ENCODE data around the gene SLC25A6. TPM values are rescaled to one million over a fixed set of nuclear protein-coding genes. Genes with fewer than 3 reads are reported as not detected.
"Not testable (repeated sequence)": the region's sequence is repeated elsewhere in the genome, so short reads cannot be mapped to it uniquely, and the experiment has no call there.

The SLC25A6 gene
- 294 TPM for total RNA-seq

DNA sequence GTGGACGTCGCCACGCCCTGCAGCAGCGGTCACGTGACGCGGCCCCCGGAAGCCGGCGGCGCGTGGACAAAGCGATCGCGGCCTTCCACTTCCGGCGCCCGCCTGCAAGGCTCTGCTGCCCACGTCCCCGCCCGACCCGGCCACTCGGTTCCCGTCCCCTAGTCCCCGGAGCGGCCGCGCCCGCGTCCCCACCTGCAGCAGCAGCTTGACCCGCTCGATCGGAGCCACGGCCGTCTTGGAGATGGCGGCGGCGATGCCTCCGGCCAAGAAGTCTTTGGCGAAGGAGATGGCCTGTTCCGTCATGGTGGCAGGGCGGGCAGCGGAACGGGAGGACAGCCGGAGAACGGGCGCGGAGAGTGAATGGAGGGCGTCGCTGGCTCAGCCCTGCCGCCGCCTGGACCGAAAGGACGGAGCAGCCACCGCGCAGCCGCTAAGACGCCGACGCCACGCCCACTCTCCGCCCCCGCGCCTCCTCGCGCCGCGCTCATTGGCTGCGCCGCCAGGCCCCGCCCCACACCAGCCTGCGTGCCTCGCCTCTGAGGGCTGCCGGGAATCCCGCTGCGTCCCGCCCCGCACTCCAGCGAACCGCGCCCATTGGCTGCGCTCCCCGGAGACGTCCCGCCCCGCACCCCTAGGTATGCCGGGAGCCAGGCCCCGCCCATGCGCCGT, at the start of gene SLC25A6:
Gene SLC25A6, minus strand, starts transcription at position 407 of the 669 bp plus-strand sequence. Its CDS starts 104 bp downstream, at position 303.
- peak; percentile 97 for ATAC-seq

DNA sequence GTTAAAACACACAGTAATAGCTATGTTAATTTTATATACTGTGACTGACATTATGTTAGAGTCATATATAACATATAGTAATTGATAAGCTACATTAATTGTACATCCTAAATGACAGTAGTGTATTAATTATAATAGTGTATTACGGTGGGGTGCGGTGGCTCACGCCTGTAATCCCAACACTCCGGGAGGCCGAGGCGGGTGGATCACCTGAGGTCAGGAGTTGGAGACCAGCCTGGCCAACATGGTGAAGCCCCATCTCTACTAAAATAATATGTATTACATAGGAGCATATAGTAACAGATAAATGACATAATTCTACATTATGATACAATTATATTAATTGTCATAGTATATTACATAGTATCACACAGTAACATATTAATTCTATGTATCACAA, 48.6 kb upstream of the SLC25A6 start:
- no peak for ATAC-seq

DNA sequence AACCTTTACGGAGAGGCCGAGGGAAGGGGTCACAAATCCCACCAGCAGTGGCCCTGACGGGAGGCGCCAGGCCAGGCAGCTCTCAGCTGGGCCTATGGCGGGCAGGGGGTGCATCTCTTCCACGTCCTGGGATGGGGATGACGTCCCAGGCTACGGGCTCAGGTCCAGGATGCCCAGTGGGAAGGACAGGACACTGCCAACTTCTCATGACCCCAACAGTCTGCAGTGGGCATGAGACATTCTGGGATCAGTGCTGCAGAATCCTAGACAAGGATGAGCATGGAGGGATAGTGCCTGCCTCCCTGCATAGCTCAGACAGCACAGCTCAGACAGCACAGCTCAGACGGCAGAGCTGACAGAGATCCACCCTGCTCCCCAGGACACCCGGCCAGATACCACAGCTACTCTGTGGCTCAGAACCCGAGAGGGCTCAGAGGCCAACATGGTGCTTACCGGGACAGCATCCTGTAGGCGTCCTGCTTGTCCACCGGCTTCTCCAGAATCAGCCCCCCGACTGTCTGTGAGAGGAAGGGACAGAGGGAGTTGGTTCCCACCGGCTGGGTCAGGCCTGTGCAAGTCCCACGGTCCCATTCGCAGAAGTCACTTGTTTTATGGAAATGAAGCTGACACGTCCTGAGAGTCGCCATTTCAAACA, 43.5 kb upstream of the SLC25A6 start:
- peak; percentile 25 for ATAC-seq

DNA sequence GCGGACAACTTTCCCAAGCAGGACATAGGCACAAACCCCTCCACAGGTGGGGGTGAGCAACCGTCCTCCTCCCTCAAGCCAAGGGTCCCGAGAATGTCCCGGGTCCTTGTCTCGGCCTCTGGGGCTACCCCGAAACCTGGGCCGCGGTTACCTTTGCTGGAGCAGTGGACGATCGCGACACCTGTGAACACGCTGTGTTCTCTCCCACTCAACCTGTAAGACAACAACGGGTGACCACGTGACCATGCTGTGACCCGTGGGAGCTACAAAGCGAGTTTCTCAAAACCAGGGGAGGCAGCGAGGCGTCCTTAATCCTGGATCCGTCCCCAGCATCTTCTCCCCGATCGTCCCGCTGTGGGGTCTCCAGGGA, 42.9 kb upstream of the SLC25A6 start:
- ATAC-seq: no peak

DNA sequence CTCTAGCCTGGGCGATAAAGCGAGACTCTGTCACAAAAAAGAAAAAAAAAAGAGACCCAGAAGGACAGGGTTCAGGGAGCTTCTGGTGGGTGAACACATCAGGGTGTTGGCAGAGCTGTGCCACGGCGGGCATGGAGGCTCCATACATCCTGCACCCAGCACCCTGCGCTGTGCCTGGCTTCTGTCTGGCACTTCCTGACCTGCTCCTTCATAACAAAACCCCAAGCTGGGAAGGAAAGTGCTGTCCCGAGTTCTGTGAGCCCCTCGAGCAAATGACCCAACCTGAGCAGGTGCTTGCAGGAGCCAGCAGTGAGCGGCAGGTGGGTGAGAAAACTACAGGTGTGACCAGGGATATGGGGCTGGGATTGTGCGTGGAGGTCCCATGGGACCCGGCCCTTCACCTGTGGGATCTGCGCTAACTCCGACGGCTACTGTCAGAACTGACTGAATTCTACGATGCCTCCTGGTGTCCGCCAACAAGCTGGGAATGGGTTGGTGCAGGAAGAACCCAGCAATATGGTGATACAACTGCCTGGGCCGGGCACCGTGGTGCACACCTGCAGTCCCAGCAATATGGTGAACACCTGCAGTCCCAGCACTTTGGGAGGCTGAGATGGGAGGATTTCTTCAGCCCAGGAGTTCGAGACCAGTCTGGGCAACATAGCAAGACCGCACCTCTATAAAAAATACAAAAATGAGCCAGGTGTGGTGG, 41.9 kb upstream of the SLC25A6 start:
- no peak for ATAC-seq

DNA sequence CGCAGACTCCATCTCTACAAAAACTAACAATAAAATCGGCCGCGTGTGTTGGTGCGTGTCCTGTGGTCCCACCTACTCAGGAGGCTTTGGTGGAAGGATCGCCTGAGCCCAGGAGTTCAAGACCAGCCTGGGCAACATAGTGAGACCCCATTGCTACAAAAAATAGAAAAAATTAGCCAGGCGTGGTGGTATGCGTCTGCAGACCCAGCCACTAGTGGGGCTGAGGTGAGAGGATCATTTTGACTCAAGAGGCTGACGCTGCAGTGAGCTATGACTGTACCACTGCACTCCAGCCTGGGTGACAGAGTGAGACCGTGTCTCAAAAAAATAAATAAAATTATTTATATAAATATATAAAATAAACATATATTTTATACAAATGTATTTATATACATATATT, 38.5 kb upstream of the SLC25A6 start:
- ATAC-seq: no peak

DNA sequence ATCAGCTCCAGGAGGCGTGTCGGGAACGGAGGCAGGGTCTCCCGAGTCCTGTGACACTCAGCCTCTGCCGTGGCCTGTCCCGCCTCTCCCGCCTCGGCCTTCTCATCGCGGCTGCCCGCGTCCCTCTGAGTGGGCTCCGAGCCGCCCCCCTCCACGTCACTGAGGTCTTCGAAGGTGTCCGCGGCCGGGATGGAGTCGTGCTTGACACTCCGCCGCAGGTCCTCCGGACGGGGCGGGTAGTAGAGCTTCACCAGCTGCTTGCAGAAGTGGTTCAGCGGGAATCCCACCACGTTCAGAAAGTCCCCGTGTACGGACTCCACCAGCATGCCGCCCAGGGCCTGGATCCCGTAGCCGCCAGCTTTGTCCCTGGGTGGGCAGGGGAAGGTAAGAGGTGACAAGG, 35.8 kb upstream of the SLC25A6 start:
- ATAC-seq: peak; percentile 20

DNA sequence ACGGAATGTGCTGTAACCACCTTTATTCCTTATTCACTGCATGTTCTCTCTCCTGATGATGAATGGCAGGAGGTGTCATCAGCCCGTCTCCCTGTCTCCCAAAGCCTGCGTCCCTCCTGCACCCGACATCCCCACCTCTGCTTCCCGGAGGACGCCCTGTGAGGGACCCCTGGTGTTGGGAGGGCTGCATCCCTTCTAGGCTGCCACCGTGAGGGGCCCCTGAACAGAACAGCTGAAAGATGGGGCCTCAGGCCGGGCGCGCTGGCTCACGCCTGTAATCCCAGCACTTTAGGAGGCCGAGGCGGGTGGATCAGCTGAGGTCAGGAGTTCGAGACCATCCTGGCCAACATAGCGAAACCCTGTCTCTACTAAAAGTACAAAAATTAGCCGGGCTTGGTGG, 34.4 kb upstream of the SLC25A6 start:
- not testable (repeated sequence) for ATAC-seq

DNA sequence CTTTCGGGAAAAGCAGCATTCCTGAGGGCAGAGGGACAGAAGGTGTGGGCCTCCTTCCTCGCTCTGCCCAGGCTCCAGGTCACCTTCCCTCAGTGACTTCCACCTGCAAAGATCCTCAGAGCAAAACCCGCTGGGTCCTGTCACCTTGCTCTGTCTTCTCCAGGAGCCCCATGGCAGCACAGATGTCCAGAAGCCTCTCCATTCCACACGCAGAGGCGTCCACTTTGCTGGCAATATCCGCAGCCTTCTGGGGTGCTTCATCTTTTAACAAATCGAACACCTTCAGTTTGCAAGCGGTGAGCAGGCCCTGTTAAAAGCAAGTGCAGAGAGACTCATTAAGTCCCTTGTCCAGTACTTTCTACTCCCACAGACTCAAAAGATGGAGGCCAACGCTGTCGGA, 33.5 kb upstream of the SLC25A6 start:
- no peak for ATAC-seq

DNA sequence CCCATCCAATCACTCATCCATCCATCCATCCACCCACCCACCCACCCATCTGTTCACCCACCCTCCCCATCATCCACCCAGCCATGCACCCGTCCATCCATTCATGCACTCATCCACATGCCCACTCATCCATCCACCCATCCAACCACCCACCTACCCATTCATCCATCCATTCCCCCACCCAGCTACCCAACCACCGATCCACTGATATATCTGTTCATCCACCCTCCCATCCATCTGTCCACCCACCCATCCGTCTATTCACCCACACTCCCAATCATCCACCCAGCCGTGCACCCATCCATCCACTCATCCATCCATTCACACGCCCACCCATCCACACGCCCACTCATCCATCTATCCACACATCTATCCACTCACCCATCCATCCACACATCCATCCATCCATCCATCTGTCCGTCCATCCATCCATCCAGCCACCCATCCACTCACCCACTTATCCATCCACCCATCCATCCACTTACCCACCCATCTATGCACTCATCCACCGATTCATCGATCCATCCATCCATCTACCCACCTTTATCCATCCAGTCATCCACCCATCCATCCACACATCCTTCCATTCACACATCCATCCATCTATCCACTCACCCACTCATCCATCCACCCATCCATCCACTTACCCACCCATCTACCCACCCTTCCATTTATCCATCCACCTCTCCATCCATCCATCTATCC, 32.4 kb upstream of the SLC25A6 start:
- ATAC-seq: no peak

DNA sequence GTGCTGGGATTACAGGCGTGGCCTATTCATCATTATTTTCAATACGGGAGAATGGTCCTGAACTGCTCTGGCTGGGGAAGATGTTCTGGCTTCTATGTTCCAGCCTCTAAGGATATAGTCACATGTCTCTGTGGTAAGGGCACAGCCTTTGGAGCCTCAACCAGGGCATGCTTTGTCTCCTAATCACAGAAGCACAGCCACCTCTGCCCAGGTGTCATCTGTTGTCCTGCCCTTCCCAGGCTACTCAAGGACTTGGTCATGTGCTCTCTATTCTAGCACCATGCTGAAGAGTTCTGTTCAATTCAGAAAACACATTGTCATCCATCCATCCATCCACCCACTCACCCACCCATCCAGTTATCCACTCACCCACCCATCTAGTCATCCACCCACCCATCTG, 31.3 kb upstream of the SLC25A6 start:
- no peak for ATAC-seq

DNA sequence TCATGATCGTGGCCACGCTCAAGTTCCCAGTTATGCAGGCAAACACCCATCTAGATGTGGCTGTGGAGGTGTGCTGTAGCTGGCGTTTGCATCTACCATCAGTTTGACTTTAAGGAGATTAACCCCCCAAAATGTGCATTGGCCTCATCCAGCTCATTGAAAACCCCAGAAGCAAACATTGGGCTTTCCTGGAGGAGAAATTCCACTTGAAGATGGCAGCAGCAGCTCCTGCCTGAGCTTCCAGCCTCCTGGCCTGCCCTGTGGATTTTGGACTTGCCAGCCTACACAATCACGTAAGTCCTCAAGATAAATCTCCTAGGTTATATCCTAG, 30.2 kb upstream of the SLC25A6 start:
- no peak for ATAC-seq

DNA sequence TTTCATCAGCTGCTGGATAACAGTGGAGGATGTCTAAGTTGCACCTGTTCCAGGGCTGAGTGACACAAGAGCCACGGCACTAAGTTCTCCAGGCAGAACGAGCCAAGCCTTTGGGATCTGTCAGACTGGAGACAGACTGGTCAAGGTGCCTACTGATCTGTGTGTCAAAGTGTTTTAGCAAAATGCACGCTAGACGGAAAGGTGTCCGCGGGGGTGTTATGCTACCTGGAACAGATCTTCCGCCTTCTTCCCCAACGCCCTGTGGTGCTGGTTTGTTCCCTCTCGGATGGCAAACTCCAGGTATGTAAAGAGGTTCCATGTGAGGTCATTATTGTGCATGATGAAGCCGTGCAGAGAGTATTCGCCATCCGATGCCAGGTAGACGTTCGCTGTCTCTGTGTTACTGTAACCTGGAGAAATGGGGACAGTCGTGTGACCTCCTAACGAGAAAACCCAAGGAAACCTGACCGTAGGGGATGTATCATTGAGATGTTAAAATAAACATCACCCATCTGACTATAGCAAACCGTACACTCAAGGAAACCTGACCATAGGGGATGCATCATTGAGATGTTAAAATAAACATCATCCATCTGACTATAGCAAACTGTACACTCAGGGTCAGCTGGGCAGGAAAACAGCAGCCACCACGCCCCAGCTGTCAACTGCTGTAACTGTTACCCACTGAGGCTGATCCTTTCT, 29.7 kb upstream of the SLC25A6 start:
- ATAC-seq: no peak

DNA sequence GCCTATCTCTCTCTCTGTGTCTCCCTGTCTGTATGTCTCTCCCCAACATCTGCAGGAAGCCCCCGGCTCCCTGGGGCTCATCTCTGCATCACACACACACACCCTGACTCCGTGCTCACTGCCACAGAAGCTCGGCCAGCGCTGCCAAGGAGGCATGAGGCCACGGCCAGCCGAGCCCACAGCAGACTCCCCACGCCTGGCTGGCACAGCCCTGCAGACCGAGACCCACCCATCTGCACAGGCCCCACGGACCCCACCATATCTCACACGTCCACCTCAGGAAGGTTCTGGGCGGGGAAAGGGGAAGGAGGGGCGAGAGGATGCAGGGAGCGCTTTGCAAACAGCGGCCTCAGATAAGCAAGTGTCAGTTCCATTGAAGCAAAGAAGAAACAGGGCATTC, 28.5 kb upstream of the SLC25A6 start:
- ATAC-seq: no peak

DNA sequence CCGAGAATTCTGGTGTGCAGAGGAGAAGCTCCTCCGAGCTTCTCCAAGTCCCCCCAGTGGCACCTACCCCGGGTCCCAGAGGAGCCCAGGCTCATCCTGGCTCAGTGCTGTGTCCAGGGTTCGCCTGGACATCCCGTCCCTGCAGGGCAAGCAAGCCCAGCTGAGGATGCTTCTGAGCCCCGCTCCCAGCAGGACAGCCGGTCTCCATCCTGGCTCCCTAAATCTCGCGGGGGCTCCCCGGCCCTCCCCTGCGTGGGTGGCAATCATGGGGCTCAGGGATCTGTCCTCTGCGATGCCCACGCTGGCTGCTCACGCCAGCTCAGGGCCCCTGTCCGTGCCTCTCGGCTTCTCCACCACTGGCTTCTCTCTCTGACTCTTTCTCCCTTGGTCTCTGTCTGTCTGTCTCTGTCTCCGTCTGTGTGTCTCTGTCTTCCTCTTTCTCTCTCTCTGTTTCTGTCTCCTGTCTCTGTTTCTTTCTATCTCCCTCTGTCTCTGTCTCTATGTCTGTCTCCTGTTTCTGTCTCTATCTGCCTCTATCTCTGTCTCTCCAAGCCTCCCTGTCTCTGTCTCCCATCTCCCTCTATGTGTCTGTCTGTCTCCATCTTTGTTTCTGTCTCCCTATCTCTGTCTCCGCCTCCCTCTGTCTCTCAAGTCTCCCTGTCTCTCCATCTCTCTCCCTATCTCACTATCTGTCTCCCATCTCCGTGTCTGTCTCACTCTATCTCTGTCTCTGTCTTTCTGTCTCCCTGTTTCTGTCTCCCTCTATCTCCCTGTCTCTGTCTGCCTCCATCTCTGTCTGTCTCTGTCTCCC, 27.8 kb upstream of the SLC25A6 start:
- peak; percentile 9 for ATAC-seq

DNA sequence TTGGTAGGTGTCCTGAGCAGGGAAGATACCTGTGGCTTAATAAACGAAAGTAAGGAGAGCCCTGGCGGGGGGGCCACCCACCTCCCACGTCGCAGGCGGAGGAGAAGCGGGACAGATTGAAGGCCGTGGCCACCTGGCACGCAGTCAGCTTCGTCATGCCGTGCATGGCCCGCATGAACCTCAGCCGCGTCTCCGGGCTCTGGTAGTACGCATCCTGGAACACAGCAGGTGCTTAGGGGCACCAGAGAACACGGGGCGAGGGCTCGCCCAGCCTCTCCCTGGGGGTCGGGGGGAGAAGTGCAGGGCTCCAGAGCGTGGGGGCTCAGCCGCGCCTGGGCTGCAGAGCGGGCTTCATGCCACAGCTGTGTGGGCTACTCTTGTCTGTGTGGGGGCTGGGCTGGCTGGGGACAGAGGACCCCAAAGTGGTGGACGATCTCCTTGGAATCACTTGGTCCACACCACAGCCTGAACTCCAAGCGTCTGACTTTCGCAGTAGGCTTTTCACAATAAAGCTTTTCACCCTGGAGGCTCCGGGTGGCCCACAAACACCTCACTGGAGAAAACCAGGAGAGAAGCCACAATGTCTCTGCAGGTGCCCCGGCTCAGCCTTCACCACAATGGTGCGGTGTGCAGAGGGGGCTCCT, 27.1 kb upstream of the SLC25A6 start:
- ATAC-seq: peak; percentile 2

DNA sequence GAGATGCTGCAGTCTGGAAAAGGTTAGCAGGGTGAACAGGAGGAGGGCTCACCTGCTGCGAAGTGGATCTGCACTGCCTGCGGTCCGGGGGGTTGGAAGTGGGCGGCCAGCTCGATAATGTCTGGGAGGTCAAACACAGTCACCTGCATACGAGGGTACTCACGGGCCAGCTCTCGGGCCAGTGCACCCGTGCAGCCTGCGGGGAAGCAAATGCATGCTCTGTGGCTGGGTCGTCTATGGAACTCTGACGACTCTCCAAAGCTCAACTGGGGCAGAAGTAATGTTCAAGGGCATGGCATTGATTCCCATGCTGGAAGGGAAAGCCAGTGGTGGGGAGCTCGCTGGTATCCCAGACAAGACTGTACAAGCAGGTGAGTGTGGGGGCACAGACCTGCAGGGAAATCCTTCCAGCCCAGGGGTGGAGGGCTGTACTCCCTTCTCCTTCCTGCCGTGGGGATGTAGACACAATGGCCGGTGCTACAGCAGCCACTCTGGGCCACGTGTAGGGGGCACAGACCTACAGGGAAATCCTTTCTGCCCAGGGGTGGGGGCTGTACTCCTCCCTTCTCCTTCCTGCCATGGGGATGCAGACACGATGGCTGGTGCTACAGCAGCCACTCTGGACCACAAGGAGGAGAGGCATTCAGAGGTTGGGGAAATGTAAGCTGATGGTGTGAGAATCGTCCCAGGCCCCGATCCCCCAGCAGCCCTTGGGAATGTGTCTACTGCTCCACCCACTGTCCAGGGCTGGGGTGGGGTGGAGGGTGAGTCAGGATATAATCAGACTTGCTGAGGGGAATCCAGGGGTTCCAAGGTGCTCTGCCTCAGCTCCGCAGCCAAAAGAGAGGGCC, 26.2 kb upstream of the SLC25A6 start:
- no peak for ATAC-seq

DNA sequence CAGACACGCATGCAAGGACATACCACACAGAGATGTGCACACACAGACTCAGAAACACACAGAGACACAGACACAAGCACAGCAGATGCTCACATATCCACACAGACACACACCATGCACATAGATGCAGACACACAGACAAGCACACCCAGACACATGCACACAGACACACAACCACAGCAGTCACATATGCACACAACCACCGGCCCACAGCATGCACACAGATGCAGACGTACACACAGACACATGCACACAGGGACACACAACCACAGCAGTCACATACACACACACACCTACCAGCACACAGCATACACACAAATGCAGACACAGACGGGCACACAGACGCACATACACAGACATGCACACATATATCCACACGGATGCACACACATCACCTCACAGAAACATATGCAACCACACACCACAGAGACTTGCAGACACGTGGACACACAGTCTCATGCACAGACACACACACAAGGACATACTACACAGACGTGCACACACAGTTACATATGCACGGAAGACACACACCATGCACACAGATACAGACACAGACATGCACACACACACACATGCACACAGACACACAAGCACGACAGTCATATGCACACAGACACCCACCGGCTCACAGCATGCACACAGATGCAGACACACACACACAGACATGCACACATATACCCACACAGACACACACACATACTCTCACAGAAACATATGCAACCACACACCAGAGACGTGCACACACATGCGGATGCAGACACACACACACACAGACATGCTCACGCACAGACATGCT, 25.2 kb upstream of the SLC25A6 start:
- ATAC-seq: no peak

DNA sequence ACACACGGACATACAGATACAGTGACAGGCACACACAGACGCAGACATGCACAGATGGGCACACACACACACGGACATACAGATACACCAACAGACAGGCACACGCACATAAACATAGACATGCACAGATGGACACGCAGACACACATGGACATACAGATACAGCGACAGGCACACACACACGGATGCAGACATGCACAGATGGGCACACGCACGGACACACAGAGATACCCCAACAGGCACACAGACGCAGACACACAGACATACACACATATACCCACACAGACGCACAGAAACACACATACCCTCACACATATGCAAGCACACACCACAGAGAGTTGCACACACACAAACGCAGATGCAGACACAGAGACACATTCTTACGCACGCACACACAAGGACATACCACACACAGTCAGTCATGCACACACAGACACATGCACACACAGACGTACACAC, 24.4 kb upstream of the SLC25A6 start:
- ATAC-seq: no peak
